Brain microvascular endothelial cell (primary cell): Measurements from ENCODE around the gene TXLNB.
A peak's percentile ranks its signal among the peaks of the same experiment; 100 is the strongest.
"Not testable (repeated sequence)": the region's sequence is repeated elsewhere in the genome, so short reads cannot be mapped to it uniquely, and the experiment has no call there.

Experiments
- DNase-seq: peaks from one replicate; pipeline ENCODE4 v3.0.0-alpha.2; 2020
- H3K27ac ChIP-seq: fragments of 250-450 bp; sonication (Bioruptor Pico); 2 replicates; pipeline ENCODE4 v1.5.1; 2020; ENCODE audit warnings: mild to moderate bottlenecking, moderate library complexity
- H3K27me3 ChIP-seq: fragments of 250-450 bp; sonication (Bioruptor Pico); replicated peaks from 2 replicates; pipeline ENCODE4 v1.5.1; 2020; ENCODE audit warnings: mild to moderate bottlenecking
- H3K36me3 ChIP-seq: fragments of 250-450 bp; sonication (Bioruptor Pico); replicated peaks from 2 replicates; pipeline ENCODE4 v1.5.1; 2020; ENCODE audit warnings: mild to moderate bottlenecking
- H3K4me3 ChIP-seq: 2 replicates; pipeline ENCODE4 v1.5.1; 2011; ENCODE audit warnings: low read depth, mild to moderate bottlenecking, control low read depth, low read length, moderate library complexity
- in situ Hi-C: cut with HindIII; loops from 2 replicates; pipeline ENCODE4 v1.10.0; 2017; ENCODE audit warnings: low sequenced_read_pairs, low pct_ligation_motif_present
- TF ChIP-seq, protein P1 (sequence below): IDR thresholded peaks from 2 replicates; pipeline ENCODE4 v1.5.1; 2011; ENCODE audit warnings: low read depth, mild to moderate bottlenecking, moderate library complexity, low read length, control low read depth, inconsistent platforms; ENCODE audit errors: missing control alignments

The TXLNB gene

DNA sequence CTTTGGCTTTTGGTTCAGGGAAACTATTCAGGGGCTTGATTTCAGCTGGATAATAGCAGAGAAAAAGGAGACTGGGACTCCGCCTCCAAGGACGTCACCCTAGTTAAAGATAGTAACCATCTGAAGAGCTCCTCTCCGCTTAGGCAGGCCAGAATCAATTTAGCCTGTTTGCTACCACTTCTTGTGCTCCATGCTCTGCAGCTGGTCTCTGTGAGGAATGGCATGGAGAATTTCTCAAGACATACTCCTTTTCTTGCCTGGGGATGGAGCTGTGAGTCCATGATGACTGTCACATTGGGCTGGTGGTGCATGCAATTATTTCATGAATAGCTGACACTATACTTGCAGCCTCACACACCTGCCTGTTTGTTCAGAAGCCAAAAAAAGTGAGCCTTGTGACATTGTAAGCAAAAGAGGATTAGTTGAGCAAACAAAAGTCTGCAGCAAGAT lies 61.4 kb downstream of the TXLNB start:
- Histone ChIP-seq H3K27ac (no peak overlapping the region), H3K36me3 (no peaks in the 10 kb centered on the region), H3K27me3 (no peaks in the 10 kb centered on the region), H3K4me3 (no peak overlapping the region)
- DNase-seq, result peak; percentile 31
- TF ChIP-seq, protein P1, sequence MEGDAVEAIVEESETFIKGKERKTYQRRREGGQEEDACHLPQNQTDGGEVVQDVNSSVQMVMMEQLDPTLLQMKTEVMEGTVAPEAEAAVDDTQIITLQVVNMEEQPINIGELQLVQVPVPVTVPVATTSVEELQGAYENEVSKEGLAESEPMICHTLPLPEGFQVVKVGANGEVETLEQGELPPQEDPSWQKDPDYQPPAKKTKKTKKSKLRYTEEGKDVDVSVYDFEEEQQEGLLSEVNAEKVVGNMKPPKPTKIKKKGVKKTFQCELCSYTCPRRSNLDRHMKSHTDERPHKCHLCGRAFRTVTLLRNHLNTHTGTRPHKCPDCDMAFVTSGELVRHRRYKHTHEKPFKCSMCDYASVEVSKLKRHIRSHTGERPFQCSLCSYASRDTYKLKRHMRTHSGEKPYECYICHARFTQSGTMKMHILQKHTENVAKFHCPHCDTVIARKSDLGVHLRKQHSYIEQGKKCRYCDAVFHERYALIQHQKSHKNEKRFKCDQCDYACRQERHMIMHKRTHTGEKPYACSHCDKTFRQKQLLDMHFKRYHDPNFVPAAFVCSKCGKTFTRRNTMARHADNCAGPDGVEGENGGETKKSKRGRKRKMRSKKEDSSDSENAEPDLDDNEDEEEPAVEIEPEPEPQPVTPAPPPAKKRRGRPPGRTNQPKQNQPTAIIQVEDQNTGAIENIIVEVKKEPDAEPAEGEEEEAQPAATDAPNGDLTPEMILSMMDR, result peak; percentile 36
- in situ Hi-C loops, result no loop called here

DNA sequence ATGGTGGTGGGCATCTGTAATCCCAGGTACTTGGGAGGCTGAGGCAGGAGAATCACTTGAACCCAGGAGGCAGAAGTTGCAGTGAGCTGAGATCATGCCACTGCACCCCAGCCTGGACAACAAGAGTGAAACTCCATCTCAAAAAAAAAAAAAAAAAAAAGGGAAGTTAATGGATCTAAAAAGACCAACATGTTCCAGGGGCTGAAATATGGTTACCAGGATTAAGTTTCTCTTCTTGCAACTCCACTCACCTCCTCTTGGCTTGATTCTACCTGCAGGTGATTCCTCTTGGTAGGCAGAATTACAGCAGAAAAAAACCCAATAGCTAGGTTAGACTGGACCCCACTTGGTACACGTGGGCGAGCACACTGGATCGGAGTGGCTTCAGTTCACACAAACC lies 63.4 kb downstream of the TXLNB start:
- not testable (repeated sequence) for H3K27ac ChIP-seq, H3K36me3 ChIP-seq, DNase-seq

DNA sequence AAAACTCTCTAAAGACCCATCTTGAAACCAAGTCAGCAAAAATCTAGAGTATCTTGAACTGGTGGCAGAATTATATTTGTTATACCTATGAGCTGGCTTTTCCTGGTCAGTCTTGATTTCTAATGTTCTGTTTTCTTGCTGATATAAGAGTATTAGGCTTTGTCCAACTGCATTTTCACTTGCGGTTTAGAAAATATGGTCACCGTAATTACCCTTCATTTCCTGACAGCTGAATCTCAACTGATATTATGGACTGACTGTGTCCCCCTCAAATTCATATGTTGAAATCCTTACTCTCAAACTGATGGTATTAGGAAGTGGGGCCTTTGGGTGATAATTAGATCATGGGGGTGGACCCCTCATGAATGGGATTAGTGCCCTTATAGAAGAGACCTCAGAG lies 72.1 kb downstream of the TXLNB start:
- DNase-seq, result no peak
- no peaks in the 10 kb centered on the region for H3K27me3 ChIP-seq
- H3K36me3 ChIP-seq, result no peaks in the 10 kb centered on the region
- TF ChIP-seq, protein P1, result no peak
- in situ Hi-C loops, result no loop called here
- H3K27ac ChIP-seq, result peak overlapping the region; percentile 25
- no peak overlapping the region for H3K4me3 ChIP-seq

More for the DNA sequence above, 63.4 kb downstream of the TXLNB start:
- H3K4me3 ChIP-seq, H3K27me3 ChIP-seq, in situ Hi-C loops: not testable (repeated sequence)

DNA sequence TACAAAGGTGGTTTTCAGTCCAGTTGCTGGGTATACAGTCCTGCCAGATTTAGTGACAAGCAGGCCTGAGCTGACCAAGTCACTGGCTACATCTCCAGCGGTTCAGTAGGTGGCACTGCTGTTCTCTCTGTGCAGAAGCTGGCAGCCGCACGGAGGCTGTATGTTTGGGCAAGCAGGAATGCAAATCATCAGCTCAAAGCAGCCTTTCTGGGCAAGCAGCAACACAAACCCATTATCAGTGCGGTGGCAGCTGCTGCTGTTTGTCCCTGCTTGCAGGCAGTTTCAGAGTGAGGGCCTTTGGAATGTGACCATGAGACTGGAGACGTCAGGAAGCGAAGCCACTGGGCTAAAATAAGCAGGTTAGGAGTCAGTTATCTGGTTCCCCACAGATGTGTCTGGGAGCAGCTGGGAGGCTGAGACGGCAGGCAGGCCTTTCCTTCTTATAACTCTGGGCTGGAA lies 72.5 kb downstream of the TXLNB start:
- no peaks in the 10 kb centered on the region for H3K27me3 ChIP-seq
- peak overlapping the region; percentile 25 for H3K27ac ChIP-seq
- H3K4me3 ChIP-seq, result no peak overlapping the region
- in situ Hi-C loops, result no loop called here
- peak; percentile 88 for DNase-seq
- TF ChIP-seq, protein P1, result peak; percentile 96
- no peaks in the 10 kb centered on the region for H3K36me3 ChIP-seq

DNA sequence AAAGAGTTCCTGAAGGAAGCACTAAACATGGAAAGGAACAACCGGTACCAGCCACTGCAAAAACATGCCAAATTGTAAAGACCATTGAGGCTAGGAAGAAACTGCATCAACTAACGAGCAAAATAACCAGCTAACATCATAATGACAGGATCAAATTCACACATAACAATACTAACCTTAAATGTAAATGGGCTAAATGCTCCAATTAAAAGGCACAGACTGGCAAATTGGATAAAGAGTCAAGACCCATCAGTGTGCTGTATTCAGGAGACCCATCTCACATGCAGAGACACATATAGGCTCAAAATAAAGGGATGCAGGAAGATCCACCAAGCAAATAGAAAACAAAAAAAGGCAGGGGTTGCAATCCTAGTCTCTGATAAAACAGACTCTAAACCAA lies 79.3 kb downstream of the TXLNB start:
- H3K36me3 ChIP-seq, in situ Hi-C loops, H3K27ac ChIP-seq, H3K4me3 ChIP-seq, H3K27me3 ChIP-seq, DNase-seq: not testable (repeated sequence)

DNA sequence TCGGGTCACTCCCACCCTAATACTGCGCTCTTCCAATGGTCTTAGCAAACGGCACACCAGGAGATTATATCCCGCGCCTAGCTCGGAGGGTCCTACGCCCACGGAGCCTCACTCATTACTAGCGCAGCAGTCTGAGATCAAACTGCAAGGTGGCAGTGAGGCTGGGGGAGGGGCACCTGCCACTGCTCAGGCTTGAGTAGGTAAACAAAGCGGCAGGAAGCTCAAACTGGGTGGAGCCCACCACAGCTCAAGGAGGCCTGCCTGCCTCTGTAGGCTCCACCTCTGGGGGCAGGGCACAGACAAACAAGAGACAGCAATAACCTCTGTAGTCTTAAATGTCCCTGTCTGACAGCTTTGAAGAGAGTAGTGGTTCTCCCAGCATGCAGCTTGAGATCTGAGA lies 81.0 kb downstream of the TXLNB start:
- H3K4me3 ChIP-seq, H3K27ac ChIP-seq, H3K36me3 ChIP-seq, DNase-seq, in situ Hi-C loops, H3K27me3 ChIP-seq: not testable (repeated sequence)

DNA sequence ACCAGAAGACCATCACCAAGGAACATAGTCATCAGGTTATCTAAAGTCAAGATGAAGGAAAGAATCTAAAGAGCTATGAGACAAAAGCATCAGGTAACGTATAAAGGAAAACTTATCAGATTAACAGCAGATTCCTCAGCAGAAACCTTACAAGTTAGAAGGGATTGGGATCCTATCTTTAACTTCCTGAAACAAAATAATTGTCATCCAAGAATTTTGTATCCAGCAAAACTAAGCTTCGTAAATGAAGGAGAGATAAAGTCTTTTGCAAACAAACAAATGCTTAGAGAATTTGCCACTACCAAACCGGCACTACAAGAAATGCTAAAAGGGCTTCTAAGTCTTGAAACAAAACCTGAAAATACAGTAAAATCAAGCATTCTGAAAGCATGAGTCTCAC lies 86.0 kb downstream of the TXLNB start:
- no peaks in the 10 kb centered on the region for H3K27me3 ChIP-seq
- DNase-seq, result no peak
- no peak overlapping the region for H3K4me3 ChIP-seq
- TF ChIP-seq, protein P1, result no peak
- in situ Hi-C loops, result no loop called here
- no peak overlapping the region for H3K27ac ChIP-seq
- no peaks in the 10 kb centered on the region for H3K36me3 ChIP-seq
